ENCODE results near the gene RASAL2. TPM values are rescaled to one million over a fixed set of nuclear protein-coding genes. Genes with fewer than 3 reads are reported as not detected.
"Not testable (repeated sequence)": the region's sequence is repeated elsewhere in the genome, so short reads cannot be mapped to it uniquely, and the experiment has no call there.

The RASAL2 gene
- total RNA-seq, 1 donor from 2014 or later: 30.2 TPM

DNA sequence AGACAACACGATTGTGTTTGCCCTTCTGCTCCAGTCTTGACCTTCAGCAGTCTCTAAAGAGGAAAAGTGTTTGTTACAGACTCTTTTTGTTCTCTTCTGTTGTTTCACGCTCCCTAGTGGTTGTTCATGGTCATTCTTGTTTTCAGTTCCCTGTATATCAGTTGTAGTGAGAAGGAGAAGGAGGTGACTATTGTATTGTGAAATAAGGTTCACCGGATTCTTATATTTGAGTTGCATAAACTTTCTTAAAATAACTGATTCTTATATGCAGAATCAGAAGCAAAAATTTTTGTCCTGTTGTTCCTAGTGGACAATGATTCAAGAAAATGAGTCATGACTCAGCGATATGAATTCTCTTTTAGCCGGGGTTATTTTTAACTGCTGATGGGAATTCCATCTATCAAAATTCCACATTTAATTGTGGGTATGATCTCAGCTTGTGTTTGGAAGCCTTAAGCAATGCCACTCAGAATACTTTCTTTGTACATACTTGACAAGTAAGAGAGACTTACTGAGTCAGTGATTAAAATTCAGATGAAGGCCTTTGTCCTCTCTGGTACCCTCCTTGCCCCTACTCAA lies 250.7 kb downstream of the RASAL2 start:
- intact Hi-C loops (cut with DNase I): no loop called here
- no peak for DNase-seq (ENCODE audit: missing footprints)

DNA sequence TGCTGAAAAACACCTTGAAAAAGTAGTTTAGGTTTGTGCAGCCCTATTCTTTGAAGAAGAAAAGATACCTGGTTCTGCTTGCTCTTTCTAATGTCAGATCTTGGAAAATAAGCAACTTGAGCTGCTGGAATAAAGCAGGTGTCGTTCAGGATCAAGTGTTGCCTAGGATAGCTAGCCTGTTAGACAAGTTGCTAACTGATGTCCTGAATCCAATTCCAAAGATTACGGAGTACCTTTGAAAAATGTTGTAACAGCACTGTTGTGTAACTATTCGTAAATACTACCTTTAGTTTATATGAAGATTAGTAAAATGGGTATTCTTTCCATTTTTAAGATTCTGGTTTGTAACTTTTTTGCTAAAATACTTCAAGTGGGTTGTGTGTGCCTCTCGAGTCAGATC lies 251.3 kb downstream of the RASAL2 start:
- ATAC-seq: no peak
- intact Hi-C loops (cut with DNase I): no loop called here

More for the DNA sequence above, 250.7 kb downstream of the RASAL2 start:
- ATAC-seq: peak; percentile 73

DNA sequence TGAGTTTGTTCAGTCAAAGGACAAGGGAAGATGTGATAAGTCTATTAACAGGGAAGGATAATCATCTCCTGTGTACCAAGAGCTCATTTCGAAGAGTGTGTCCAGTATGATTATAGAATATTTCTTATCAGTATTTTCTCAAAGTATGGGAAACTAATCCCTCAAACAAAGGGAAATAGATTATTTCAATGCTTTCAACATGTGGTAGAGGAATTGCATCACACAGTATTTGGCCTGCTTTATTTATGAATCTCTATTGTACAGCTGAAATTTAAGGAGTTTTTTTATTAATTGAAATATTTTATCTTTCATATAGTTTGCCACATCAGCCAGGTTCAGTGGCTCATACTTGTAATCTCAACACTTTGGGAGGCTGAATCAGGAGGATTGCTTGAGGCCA lies 251.9 kb downstream of the RASAL2 start:
- no peak for ATAC-seq
- DNase-seq (ENCODE audit: missing footprints): no peak
- intact Hi-C loops (cut with DNase I): no loop called here

More for the DNA sequence above, 251.3 kb downstream of the RASAL2 start:
- DNase-seq (ENCODE audit: missing footprints): no peak

DNA sequence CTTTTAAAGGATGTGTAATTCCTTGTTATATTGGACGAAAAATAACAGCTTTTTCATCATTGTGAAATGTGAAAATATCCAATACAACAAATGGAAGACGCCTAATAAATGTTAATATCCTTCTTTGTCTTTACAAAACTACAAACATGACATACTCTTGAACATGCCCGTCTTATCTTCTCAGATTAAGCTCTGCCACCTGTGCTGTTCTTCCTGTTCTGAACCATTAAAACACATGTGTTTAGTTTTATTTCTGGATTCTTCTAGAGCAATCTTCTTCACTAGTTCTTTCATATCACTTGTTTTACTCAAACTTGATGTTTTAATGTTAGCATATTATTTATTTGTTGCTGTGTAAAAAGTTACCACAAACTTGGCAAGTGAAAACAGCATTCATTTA lies 255.9 kb downstream of the RASAL2 start:
- intact Hi-C loops (cut with DNase I): no loop called here
- ATAC-seq: no peak
- no peak for DNase-seq (ENCODE audit: missing footprints)

DNA sequence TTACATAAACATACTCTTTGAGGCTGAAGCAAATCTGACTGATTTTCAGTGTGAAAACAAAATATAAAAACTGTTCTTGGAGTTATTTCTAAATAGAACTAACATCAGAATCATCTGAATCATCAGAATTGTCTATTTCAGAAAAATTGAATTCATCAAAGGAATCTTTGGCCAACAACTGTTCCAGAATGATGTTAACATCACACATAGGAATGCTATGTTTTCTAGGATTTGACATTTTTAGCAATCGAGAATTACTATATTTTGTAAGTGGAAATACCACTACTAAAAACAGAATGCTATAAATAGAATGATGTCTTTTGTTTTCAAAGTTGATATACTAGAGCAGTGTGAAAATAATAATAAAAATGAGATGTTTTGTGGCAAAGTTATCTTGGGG lies 258.0 kb downstream of the RASAL2 start:
- intact Hi-C loops (cut with DNase I); ATAC-seq; DNase-seq (ENCODE audit: missing footprints): not testable (repeated sequence)

DNA sequence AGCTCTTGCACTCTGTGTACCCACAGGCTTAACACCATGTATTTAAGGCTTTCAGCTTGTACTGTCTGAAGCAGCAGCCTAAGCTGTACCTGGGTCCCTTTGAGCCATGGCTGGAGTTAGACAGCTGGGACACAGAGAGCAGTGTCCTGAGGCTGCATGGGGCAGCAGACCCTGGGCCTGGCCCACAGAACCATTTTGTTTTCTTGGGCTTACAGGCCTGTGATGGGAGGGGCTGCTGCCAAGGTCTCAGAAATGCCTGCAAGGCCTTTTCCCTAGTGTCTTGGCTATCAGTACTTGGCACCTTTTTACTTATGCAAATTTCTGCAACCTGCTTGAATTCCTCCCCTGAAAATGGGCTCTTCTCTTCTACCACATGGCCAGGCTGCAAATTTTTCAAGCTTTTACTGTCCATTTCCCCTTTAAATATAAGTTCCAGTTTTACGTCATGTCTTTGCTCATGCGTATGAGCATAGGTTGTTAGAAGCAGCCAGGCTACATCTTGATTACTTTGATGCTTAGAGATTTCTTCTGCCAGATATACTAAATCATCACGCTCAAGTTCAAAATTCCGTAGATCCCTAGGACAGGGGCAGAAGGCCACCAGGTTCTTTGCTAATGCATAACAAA lies 259.0 kb downstream of the RASAL2 start:
- DNase-seq (ENCODE audit: missing footprints) (peak; percentile 17), ATAC-seq (no peak)
- intact Hi-C loops (cut with DNase I): no loop called here

DNA sequence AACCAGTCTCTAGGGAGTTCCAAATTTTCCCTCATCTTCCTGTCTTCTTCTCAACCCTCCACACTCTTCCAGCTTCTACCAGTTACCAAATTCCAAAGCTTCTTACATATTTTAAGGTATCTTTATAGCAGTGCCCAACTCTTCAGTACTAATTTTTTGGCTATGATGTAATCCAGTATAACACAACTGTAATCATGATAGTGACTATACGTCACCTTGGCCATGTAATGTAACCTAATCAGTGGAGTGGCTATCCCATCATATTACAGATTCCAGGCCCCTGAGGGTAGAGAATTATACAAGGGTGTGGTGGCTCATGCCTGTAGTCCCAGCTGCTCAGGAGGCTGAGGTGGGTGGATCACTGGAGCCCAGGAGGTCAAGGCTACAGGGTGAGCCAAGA lies 259.6 kb downstream of the RASAL2 start:
- DNase-seq (ENCODE audit: missing footprints) (no peak), ATAC-seq (no peak)
- intact Hi-C loops (cut with DNase I): no loop called here

DNA sequence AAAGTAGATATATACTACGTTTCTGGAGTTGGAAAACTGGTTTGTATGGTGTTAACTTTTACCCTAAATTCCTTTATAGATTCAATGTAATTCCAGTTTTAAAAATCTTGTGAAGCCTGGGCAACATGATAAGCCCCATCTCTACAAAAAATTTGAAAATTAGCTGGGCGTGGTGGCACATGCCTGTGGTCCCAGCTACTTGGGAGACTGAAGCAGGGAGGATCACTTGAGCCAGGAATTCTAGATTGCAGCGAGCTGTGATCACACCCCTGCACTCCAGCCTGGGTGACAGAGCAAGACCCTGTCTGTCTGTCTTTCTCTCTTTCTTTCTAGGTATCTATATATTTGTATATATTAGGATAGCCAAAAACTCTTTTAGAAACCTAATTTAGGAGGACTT lies 260.9 kb downstream of the RASAL2 start:
- ATAC-seq: no peak
- no peak for DNase-seq (ENCODE audit: missing footprints)
- intact Hi-C loops (cut with DNase I): no loop called here

DNA sequence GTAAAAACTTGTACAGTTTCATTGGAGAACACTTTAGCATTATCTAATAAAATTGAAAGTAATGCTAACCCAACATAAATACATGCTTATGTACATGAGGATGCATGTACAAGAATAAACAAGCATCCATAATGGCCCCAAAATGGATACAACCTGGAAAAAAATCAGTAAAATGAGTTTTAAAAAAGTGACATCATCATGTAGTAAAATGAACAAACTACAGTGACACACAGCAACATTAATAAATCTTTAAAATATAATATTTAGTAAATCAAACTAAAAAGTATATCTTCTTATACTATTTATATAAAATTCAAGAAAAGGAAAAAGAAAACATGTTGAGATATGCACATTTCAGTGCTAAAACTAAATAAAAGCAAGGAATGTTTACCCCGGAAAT lies 262.4 kb downstream of the RASAL2 start:
- DNase-seq (ENCODE audit: missing footprints) (no peak), ATAC-seq (no peak)
- intact Hi-C loops (cut with DNase I): no loop called here

DNA sequence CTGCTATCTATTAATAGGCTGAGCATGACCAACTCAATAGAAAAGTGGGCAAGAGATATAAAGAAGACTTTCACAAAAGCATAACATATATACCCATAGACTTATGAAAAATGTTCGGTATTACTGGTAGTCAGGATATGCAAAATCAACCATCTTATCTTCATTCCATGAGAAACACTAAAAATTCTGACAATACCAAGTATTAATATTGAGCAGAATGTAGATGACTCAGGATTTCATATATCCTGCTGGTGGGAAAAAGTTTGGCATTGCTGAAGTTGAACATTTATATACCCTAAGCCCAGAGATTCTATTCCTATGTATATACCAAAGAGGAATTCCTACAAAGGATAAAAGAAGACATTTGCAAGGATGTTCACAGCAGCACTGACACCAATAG lies 264.6 kb downstream of the RASAL2 start:
- ATAC-seq (no peak), DNase-seq (ENCODE audit: missing footprints) (no peak)
- intact Hi-C loops (cut with DNase I): no loop called here

DNA sequence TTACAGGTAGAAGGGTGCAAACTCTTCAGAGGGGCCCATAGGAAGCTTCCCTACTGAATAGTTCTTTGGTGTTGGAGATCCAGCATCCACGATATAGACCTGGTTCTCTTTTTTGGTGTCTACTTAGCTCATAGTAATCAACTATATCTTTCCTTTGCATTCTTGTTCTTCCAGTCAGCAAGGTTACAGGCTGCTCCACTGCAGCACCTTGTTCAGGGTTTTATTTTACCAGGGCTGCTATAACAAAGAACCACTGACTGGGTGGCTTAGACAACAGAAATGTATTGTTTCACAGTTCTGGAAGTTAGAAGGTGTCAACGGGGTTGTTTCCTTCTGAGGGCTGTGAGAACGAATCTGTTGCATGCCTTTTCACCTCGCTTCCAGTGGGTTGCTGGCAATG lies 266.5 kb downstream of the RASAL2 start:
- intact Hi-C loops (cut with DNase I): no loop called here
- ATAC-seq (no peak), DNase-seq (ENCODE audit: missing footprints) (no peak)

DNA sequence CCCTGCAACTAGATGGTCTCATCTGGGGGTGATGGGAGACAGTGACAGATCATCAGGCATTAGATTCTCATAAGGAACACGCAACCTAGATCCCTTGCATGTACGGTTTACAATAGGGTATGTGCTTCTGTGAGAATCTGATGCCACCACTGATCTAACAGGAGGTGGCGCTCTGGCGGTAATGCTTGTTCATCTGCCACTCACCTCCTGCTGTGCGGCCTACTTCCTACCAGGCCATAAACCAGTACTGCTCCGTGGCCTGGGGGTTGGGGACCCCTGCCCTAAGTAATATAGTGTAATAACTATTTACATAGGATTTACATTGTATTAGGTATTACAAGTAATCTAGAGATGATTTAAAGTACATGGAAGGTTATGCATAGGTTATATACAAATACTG lies 267.9 kb downstream of the RASAL2 start:
- ATAC-seq (no peak), DNase-seq (ENCODE audit: missing footprints) (peak; percentile 52)
- intact Hi-C loops (cut with DNase I): no loop called here

DNA sequence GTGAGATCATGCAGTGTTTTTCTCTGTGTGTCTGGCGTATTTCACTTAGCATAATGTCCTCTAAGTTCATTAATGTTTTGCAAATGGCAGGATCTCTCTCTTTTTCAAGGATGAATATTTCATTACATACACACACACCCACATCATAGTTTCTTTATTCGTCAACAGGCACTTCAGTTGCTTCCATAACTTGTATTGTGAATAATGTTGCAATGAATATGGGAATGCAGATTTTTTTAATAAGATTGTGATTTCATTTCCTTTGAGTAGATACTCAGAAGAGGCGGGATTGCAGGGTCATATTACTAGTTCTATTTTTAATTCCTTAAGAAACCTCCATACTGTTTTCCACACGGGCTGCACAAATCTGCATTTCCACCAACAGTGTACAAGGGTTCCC lies 268.8 kb downstream of the RASAL2 start:
- ATAC-seq (no peak), DNase-seq (ENCODE audit: missing footprints) (no peak)
- intact Hi-C loops (cut with DNase I): no loop called here

DNA sequence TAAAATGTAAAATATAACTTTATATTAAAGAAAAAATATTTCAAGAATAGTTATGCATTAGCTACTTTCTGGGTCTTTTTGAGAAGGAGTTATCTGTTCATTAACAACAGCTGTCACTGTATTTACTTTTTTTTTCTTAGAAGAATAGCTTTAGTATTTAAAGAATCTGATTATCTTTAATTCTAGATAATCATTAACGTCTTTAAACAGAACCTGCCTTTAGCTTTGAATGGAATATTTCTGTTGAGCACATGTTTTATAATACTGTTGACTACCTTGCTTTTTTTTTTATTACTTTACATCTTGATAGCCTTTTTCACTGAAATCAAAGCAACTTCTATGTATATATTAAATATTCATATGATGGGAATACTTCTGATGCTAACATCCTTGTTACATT lies 270.9 kb downstream of the RASAL2 start:
- intact Hi-C loops (cut with DNase I): no loop called here
- ATAC-seq (no peak), DNase-seq (ENCODE audit: missing footprints) (no peak)

DNA sequence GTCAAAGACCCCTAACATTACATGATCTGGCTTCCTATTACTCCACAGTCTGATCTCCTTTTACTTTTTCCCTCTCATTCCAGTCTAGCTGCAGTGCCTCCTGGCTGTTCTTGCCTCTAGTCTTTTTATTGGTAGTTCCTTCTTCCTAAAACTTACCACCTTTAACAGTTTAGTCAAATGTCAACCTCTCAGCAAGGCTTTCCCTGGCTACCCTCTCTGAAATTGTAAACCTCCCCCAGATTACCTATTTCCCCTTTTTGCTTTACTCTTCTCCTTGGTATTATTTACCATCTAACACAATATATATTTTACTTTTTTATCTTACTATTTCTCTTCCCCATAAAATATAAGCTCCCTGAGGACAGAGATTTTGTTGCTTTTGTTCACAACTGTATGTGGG lies 273.2 kb downstream of the RASAL2 start:
- ATAC-seq: no peak
- DNase-seq (ENCODE audit: missing footprints): no peak
- intact Hi-C loops (cut with DNase I): no loop called here

DNA sequence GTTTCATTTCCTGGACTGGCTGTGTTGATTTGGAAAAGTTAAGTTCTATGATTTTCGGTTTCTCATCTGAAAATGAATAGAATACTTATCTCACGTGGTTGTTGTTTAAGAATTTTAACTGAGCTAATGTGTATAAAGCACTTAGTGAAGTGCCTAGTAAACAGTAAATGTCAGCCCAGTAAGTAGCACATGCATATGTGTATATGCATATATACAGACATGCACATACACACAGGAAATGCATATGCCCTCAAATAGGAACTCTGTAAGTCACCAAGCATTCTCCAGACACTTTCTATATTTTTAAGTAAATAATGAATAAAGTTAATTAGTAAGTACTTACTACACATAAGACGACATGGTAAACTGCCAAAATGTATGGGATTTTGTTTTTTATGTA lies 274.3 kb downstream of the RASAL2 start:
- ATAC-seq: no peak
- DNase-seq (ENCODE audit: missing footprints): no peak
- intact Hi-C loops (cut with DNase I): no loop called here

DNA sequence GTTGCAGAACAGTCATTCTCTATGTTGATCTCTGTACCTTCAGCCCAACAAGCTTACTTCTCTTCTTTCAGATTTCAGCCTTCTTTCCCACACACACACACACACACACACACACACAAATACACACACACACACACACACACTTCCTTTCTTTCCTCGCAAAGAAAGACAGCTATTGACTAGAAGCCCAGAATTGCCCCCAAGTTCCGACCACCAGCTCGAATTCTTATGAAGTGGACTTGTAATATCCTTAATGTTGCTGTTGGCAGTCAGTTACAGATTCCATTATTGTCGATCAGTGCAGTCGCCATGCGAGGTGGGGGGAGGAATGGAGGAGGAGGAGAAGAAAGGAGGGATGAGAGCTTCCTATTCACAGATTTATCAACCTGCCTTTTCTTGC lies 277.3 kb downstream of the RASAL2 start:
- ATAC-seq: no peak

DNA sequence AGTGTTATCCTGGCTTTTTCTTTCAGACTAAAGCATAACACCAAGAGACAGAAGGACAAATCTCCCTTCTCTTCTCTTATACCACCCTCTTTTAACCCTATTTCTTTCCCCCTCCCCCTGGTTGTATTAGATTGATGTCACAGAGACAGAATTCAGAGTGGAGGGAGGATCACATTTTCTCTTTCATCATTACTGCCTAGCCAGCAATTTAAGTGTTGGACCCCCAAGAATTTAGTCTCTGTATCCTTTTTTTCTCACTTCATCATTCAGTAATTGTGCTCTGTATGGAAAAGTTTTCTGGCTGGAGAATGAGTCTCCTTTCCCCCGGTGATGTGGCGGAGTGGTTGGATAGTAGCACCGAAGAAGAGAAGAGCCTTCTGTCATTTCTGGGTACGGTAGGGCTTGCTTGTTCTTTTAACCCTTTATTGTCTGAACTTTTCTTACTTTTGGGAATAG lies 278.1 kb downstream of the RASAL2 start:
- DNase-seq (ENCODE audit: missing footprints): no peak
- ATAC-seq: no peak
- intact Hi-C loops (cut with DNase I): no loop called here

More for the DNA sequence above, 277.3 kb downstream of the RASAL2 start:
- intact Hi-C loops (cut with DNase I): no loop called here
- no peak for DNase-seq (ENCODE audit: missing footprints)

DNA sequence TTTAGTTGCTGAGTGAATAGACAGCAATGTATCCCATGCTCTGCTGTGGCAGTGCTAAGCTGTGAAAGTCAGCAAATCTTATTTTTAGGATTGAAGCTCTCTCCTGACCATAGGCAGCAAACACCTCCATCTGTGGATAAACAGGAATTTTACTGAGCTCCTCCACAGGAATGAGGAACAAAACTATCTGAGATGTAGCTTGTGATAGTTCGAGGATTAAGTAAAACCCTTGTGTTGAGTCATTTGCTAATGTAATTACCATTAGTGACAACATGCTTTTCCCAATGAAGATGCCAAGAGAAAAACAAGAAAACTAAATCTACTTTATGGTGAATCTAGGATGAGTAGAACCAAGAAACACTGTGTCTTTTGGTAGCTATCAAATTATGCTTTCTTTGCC lies 280.1 kb downstream of the RASAL2 start:
- ATAC-seq: no peak
- intact Hi-C loops (cut with DNase I): no loop called here
- no peak for DNase-seq (ENCODE audit: missing footprints)

DNA sequence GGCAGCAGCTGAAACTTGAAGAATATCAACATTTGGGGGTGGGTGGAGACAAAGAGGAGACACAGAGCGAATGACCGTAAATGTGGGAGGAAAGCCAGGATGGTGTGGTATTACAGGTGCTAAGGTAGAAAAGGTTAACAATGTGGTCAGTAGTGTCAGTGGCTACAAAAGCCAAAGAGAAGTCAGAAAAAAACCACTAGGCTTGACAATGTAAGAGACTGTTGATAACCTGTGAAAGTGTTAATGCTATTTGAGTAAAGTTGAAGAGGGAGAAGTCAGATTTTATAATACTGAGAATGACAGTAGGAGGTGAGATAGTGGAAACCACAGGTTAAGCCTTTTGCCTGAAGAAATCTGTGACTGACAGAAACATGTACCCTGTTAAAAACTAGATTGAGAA lies 282.1 kb downstream of the RASAL2 start:
- no peak for DNase-seq (ENCODE audit: missing footprints)
- intact Hi-C loops (cut with DNase I): no loop called here
- no peak for ATAC-seq

DNA sequence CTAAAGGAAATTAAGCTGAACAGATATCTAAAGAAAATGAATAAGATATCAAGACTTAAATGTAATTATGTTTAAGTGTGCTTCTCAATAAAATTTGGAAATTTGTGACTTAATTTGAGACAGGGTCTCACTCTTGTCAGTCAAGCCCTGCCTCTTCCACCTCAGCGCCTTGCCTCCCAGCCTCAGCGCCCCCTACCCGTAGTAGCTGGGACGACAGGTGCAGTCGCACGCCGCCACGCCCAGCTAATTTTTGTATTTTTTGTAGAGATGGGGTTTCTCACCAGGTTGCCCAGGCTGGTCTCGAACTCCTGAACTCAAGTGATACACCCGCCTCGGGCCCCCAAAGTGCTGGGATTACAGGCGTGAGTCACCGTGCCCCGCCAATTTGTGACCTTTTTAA lies 285.9 kb downstream of the RASAL2 start:
- ATAC-seq (no peak), DNase-seq (ENCODE audit: missing footprints) (no peak)
- intact Hi-C loops (cut with DNase I): no loop called here
